ENCODE results near the gene EPN2.

DNA sequence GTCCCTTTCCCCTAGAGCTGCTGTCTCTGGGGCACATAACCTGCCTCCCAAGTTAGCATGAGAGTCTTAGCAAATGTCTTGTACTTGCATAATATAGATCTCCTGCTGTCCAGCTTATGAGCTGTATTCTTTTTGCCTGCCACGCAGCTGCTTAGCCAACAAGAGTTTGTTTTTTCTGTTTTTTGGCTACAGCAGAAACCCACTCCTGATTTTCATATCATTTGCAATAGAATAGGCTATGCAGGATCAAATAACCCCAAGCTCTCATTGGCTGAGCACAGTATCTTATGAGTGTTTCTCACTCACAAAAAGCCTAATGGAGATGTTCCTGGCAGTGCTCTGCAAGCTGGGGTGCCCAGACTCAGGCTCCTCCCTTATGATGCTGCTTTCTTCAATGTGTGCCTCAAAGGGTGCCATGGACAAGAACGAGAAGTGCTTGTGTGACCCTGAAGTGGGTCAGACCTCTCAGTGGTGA lies 102.2 kb downstream of the EPN2 start:
- TF ChIP-seq, protein P1, sequence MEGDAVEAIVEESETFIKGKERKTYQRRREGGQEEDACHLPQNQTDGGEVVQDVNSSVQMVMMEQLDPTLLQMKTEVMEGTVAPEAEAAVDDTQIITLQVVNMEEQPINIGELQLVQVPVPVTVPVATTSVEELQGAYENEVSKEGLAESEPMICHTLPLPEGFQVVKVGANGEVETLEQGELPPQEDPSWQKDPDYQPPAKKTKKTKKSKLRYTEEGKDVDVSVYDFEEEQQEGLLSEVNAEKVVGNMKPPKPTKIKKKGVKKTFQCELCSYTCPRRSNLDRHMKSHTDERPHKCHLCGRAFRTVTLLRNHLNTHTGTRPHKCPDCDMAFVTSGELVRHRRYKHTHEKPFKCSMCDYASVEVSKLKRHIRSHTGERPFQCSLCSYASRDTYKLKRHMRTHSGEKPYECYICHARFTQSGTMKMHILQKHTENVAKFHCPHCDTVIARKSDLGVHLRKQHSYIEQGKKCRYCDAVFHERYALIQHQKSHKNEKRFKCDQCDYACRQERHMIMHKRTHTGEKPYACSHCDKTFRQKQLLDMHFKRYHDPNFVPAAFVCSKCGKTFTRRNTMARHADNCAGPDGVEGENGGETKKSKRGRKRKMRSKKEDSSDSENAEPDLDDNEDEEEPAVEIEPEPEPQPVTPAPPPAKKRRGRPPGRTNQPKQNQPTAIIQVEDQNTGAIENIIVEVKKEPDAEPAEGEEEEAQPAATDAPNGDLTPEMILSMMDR (IDR thresholded peaks at IDR 0.05), result no peak
- no peak for TF ChIP-seq POLR2A (IDR thresholded peaks at IDR 0.05)
- TF ChIP-seq EP300 (IDR thresholded peaks at IDR 0.05), result no peak

Measured in tibial nerve (tissue), 4 donors.